Spinal cord (tissue), 10 donors: Measurements from ENCODE around the gene RNF157. TPM values are rescaled to one million over a fixed set of nuclear protein-coding genes. Genes with fewer than 3 reads are reported as not detected.
"Not testable (repeated sequence)": the region's sequence is repeated elsewhere in the genome, so short reads cannot be mapped to it uniquely, and the experiment has no call there.

ENCODE experiments used
- DNase-seq, 6 donors: peaks; one replicate each; pipeline versions ENCODE4 v3.0.0 to v3.0.0-alpha.2; 2013 to 2015; ENCODE audit warnings: low spot score in 6 of 6, low read depth in 4 of 6
- H3K27ac ChIP-seq: one replicate; pipeline ENCODE4 v1.5.1; 2013; ENCODE audit warnings: low read depth, low read length, control low read depth
- H3K27me3 ChIP-seq: one replicate; pipeline ENCODE4 v1.6.1; 2013; ENCODE audit warnings: low read length; ENCODE audit not compliant: control insufficient read depth, insufficient read depth
- H3K36me3 ChIP-seq: one replicate; pipeline ENCODE4 v1.6.1; 2013; ENCODE audit warnings: low read length; ENCODE audit not compliant: control insufficient read depth, insufficient read depth
- H3K4me1 ChIP-seq: one replicate; pipeline ENCODE4 v1.6.1; 2013; ENCODE audit warnings: low read length; ENCODE audit not compliant: control insufficient read depth, insufficient read depth
- H3K4me3 ChIP-seq: one replicate; pipeline ENCODE4 v1.5.1; 2013; ENCODE audit warnings: low read depth, low read length, control low read depth
- H3K9me3 ChIP-seq: one replicate; pipeline ENCODE4 v1.6.1; 2013; ENCODE audit warnings: low read length; ENCODE audit not compliant: control insufficient read depth, insufficient read depth
- WGBS: methylation state at CpG from one replicate; pipeline ENCODE4 v1.1.5; 2013; ENCODE audit warnings: missing lambda C conversion rate; ENCODE audit not compliant: insufficient coverage; 5-methylcytosine and 5-hydroxymethylcytosine counted together
- polyA plus RNA-seq, 2 donors: library from polyadenylated mRNA; unstranded; fragments of 120-200 nt; gene quantifications; one replicate each; pipeline ENCODE4 v1.2.1, GENCODE V29; 2013; ENCODE audit not compliant: insufficient read length in 2 of 2
- total RNA-seq, 2 donors: library from RNA; depleted of rRNA in 1 of 2; stranded (reverse); fragments of 120-200 nt in 1 of 2; fragments of >200 nt in 1 of 2; gene quantifications; one replicate each; pipeline versions ENCODE4 v1.2.3 to v1.2.4, GENCODE V29; 2013 to 2014
- donor health status: healthy.

Gene RNF157
- total and polyA plus RNA-seq, 4 donors = 22.8 to 196 (median 126) TPM

GRCh38 chr17:76254275-76254674, 14.0 kb upstream of the RNF157 start:
- peaks cover 17% of the 10 kb centered on the region for H3K4me1 ChIP-seq
- WGBS = 96% methylated on average over 4 of the region's 5 CpGs
- no peaks in the 10 kb centered on the region for H3K9me3 ChIP-seq
- DNase-seq = no peak
- H3K27ac ChIP-seq = no peak overlapping the region
- H3K27me3 ChIP-seq = no peaks in the 10 kb centered on the region
- H3K36me3 ChIP-seq = no peaks in the 10 kb centered on the region
- H3K4me3 ChIP-seq = no peak overlapping the region

- Histone ChIP-seq H3K4me3 (no peak overlapping the region), H3K4me1 (peaks cover 16% of the 10 kb centered on the region), H3K9me3 (no peaks in the 10 kb centered on the region), H3K36me3 (no peaks in the 10 kb centered on the region), H3K27me3 (no peaks in the 10 kb centered on the region), H3K27ac (no peak overlapping the region)
- no peak for DNase-seq
- WGBS = 85% methylated on average over 5 of the region's 7 CpGs
These were observed 13.5 kb upstream of the RNF157 start for GRCh38 chr17:76253841-76254240.

DNA sequence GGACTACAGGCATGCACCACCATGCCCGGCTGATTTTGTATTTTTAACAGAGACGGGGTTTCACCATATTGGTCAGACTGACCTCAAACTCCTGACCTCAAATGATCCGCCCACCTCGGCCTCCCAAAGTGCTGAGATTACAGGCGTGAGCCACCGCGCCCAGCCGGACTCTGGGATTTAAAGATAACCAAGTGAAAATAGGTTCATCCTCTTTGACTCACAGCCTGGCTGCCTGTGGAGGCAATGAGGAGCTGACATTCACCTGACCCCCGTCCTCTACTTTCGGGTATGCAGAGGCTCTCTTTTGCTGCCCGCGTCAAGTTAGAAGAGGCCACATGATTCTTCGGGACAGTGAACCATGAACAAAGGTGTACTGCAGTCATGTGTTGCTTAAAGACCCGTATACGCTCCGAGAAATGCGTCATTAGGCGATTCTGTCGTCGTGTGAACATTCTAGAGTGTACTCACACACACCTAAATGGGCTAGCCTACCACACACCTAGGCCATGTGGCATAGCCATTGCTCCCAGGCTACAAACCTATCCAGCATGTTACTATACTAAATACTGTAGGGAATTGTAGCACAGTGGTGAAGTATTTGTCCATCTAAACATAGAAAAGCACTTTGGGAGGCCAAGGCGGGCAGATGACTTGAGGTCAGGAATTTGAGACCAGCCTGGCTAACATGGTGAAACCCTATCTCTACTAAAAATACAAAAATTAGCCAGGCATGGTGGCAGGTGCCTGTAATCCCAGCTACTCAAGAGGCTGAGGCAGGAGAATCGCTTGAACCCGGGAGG, 12.9 kb upstream of the RNF157 start:
- H3K4me3 ChIP-seq, H3K36me3 ChIP-seq, H3K27me3 ChIP-seq, DNase-seq, H3K4me1 ChIP-seq, H3K9me3 ChIP-seq: not testable (repeated sequence)
- H3K27ac ChIP-seq = peak overlapping the region; percentile 47
- WGBS = 94% methylated on average over 20 of the region's 23 CpGs

DNA sequence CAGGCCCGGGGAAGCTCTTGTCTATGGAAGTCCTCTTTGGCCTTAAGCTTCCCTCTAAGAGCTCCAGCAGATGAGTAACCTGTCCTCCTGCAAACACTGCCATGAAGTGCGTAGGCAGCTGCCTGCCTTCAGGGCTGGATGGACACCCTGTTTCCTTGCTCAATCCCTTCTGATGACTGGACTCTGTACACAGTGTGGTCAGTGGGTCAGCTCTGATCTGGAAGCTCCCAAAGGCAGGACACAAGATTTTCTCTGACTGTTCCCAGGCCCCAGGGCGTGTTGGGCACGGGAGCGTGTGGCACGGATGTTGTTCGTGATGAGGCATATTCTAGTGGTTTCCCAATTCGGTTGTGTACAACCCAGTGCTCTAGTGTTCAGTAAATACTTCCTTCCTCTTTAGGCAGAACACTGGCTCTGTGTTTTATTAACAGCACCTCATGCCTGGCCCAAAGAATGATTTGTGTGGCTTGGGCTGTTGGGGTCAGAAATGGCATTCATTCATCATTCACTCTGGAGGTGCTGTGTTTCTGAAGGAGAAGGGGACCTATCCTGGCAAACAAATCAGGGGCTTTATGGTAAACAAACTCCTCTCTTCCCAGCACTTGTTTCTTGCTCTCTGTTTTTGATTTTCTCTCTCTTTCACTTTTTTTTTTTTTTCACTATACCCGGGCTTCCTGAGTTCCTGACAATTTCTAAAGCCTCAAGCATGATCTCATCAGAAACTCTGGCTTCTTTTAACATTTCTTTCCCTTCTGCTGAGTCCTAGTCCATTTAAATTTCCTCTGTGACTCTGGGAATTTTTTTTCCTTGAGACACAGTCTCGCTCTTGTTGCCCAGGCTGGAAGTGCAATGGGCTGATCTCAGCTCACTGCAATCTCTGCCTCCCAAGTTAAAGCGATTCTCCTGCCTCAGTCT, 12.0 kb upstream of the RNF157 start:
- DNase-seq = no peak
- Histone ChIP-seq H3K4me3 (no peak overlapping the region), H3K36me3 (no peaks in the 10 kb centered on the region), H3K27ac (peak overlapping the region; percentile 47), H3K9me3 (no peaks in the 10 kb centered on the region), H3K4me1 (peaks cover 8% of the 10 kb centered on the region), H3K27me3 (no peaks in the 10 kb centered on the region)
- WGBS = 79% methylated on average over 9 of the region's 11 CpGs

- Histone ChIP-seq H3K4me3 (no peak overlapping the region), H3K36me3 (no peaks in the 10 kb centered on the region), H3K9me3 (no peaks in the 10 kb centered on the region), H3K4me1 (peaks cover 8% of the 10 kb centered on the region), H3K27ac (no peak overlapping the region), H3K27me3 (no peaks in the 10 kb centered on the region)
- 89% methylated on average over 8 of the region's 8 CpGs for WGBS
- no peak for DNase-seq
These were observed 11.3 kb upstream of the RNF157 start for GRCh38 chr17:76251478-76252039.

DNA sequence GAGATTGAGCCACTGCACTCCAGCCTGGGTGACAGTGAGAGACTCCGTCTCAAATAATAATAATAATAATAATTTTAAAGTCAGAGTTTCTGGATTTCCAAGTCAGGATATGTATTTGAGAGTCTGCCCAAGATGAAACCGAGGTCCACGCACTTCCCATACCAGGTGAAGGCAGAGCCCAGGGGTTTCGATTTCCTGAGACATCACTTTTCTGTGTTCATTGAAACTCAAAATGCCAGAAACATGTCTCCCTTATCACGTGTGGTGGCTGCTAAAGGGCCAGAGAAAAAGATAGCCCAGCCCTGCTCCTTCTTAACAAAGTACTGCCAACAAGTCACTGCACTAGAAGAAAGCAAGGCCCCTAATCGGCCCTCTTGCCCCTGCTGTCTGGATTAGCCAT, 9.8 kb upstream of the RNF157 start:
- H3K27me3 ChIP-seq = no peaks in the 10 kb centered on the region
- DNase-seq = no peak
- H3K4me3 ChIP-seq = no peak overlapping the region
- no peaks in the 10 kb centered on the region for H3K36me3 ChIP-seq
- WGBS = 92% methylated on average over 4 of the region's 6 CpGs
- H3K9me3 ChIP-seq = no peaks in the 10 kb centered on the region
- H3K27ac ChIP-seq = no peak overlapping the region
- H3K4me1 ChIP-seq = peaks cover 8% of the 10 kb centered on the region

- DNase-seq = no peak
- 95% methylated on average over 7 of the region's 11 CpGs for WGBS
- H3K4me1 ChIP-seq = peaks cover 8% of the 10 kb centered on the region
- no peaks in the 10 kb centered on the region for H3K27me3 ChIP-seq
- no peaks in the 10 kb centered on the region for H3K9me3 ChIP-seq
- H3K27ac ChIP-seq = no peak overlapping the region
- no peak overlapping the region for H3K4me3 ChIP-seq
- no peaks in the 10 kb centered on the region for H3K36me3 ChIP-seq
These were observed 7.9 kb upstream of the RNF157 start for GRCh38 chr17:76248013-76248782.

DNA sequence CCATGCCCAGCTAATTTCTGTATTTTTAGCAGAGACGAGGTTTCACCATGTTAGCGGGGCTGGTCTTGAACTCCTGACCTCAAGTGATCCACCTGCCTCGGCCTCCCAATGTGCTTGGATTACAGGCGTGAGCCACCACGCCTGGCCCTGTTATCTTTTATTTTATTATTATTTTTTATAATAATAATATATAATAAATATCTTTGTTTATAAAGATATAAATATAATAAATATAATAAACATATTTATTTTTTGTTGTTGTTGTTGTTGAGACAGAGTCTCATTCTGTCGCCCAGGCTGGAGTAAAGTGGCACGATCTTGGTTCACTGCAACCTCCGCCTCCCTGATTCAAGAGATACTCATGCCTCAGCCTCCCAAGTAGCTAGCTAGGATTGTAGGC, 7.0 kb upstream of the RNF157 start:
- H3K36me3 ChIP-seq = no peaks in the 10 kb centered on the region
- no peaks in the 10 kb centered on the region for H3K9me3 ChIP-seq
- no peak overlapping the region for H3K27ac ChIP-seq
- no peak overlapping the region for H3K4me3 ChIP-seq
- H3K27me3 ChIP-seq = no peaks in the 10 kb centered on the region
- DNase-seq = no peak
- 93% methylated on average over 3 of the region's 8 CpGs for WGBS
- H3K4me1 ChIP-seq = peaks cover 8% of the 10 kb centered on the region
